GM15510 (cell line): ENCODE measurements around the gene ATG16L1.

Experiments
- POLR2A ChIP-seq: IDR thresholded peaks from 3 replicates; pipeline ENCODE4 v1.6.1; 2011; ENCODE audit warnings: borderline replicate concordance; ENCODE audit not compliant: insufficient read length; ENCODE audit errors: extremely low read depth

The ATG16L1 gene

DNA sequence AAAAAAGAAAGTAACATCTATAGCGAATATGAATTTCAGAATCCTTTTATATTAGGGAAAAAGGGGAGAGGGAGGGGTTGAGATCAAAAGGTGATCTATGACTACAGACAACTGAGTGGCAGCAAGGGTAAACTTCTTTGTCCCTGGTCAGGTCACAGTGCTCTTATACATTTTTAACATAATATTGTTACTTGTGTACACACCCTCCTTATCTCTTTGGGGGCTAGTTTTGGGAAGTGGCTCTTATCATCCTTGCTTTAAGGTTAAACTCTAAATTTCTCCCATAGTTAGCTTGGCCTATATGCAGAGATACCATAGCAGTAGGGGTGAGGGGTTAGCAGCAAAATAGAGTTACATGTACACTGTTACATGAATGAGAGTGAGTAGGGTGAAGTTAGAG lies 31.6 kb upstream of the ATG16L1 start:
- no peak for TF ChIP-seq POLR2A

DNA sequence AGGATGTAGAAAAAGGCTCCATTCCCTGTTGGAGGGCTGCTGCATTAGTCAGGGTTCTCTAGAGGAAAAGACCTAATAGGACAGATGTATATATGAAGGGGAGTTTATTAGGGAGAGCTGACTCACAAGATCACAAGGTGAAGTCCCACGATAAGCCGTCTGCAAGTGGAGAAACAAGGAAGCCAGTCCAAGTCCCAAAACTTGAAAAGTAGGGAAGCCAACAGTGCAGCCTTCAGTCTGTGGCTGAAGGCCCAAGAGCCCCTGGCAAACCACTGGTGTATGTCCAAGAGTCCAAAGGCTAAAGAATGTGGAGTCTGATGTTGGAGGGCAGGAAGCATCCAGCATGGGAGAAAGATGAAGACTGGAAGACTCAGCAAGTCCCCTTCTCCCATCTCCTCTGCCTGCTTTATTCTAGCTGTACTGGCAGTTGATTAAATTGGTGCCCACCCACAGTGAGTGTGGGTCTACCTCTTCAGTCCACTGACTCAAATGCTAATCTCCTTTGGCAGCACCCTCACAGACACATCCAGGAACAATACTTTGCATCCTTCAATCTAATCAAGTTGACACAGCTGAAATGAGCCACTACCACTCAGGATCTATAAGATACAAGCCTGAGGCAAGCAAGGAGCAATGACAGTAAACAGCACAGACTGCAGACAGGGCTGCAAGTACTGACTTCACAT lies 30.0 kb upstream of the ATG16L1 start:
- no peak for TF ChIP-seq POLR2A

DNA sequence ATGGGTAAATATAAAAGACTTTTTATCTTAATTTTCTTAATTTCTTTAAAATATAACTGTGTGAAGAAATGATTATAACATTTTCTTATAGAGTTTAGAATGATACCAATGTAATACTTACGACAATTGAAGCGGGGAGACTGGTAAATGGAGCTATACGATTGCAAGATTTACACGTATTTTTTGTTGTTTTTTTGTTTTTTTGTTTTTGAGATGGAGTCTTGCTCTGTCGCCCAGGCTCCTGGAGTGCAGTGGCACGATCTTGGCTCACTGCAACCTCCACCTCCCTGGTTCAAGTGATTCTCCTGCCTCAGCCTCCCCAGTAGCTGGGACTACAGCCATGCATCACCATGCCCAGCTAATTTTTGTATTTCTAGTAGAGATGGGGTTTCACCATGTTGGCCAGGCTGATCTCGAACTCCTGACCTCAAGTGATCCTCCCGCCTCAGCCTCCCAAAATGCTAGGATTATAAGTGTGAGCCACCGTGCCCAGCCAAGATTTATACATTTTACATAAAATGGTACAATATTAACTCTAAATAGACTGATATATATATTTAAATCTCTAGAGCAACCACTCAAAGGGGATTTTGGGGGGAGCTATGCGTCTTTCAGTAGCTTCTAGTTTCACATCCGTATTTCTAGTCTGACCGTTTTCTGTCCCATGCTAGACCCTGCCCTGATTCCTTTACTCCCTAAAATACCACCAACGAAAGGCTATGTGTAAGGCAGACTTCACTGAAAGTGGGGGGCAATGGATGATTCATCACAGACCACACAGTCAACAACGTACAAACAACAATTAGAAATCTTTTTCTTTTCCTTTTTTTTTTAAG lies 28.2 kb upstream of the ATG16L1 start:
- TF ChIP-seq POLR2A = no peak

GRCh38 chr2:233225230-233226068 lies 26.0 kb upstream of the ATG16L1 start:
- TF ChIP-seq POLR2A = no peak

DNA sequence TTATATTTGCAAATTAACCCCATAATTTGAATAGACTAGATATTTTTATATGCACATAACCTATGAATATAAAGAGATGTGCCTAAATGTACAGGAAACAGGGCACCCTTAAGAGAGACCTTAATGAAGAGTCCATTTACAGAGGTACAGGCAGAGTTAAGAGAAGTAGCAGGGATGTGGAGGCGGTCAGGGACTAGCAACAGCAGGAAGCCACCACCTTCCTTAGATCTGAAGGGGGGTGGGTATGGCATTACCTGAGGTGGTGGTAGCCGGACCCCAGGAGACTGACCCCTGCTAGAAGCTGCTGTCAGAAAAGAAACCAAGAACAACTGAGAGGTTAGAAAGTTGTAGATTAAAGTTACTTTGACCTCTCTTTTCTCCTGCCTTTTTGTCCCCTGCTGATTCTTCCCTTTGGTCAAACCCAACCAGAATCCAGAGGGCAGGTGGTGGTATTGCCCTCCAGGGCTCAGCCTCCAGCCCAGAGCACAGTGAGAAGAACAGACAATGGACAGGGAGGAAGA lies 24.9 kb upstream of the ATG16L1 start:
- TF ChIP-seq POLR2A = no peak

GRCh38 chr2:233227346-233227978 lies 24.0 kb upstream of the ATG16L1 start:
- no peak for TF ChIP-seq POLR2A

DNA sequence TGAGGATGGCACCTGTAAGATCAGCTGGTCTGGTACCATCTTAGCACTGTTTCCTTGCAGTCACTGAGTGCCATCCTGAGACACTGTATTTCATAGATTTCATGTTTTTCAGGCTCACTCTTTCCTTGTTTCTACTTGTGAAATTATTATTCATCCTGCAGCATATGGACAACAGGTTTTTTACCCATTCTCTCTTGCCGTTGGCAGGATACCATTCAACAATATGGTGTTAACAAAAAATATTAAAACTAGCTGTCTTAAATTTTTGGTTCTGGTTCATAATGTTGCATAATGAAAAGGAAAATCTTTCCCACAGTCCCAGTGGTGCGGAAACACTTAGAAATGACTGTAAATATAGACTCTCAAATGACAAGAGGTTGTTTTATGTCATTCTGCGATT lies 23.1 kb upstream of the ATG16L1 start:
- no peak for TF ChIP-seq POLR2A

DNA sequence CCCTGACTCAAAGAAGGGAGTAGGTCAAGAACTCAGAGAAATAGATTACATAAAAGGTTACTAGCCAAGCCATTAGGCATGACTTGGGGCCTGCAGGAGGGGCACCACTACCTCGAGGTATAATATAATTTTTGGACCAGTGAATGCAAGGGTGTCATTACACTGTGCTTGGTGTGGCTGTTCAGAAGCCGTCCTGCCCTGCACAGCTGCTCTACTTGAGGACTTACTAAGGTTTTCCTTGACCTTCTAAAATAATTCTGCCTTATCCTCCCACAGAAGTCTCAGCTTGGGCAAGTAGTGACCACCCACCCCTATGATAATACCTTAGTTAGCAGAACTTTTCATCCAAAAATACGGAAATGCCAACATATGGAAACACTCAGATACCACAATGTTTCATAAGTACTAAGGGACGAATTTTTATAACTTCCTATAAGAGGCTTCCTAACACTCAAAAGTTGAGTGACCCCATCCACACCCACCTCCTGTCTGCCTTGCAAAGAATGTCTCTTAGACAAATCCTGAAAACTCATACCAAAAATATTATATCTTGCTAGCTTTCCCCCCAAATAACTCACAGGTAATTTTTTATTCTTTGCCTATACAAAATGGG lies 17.7 kb upstream of the ATG16L1 start:
- TF ChIP-seq POLR2A = no peak

- TF ChIP-seq POLR2A = no peak
These were observed 17.2 kb upstream of the ATG16L1 start for GRCh38 chr2:233234264-233234663.

GRCh38 chr2:233234996-233235395 lies 16.5 kb upstream of the ATG16L1 start:
- no peak for TF ChIP-seq POLR2A

- TF ChIP-seq POLR2A = no peak
These were observed 15.5 kb upstream of the ATG16L1 start for GRCh38 chr2:233235977-233236376.

DNA sequence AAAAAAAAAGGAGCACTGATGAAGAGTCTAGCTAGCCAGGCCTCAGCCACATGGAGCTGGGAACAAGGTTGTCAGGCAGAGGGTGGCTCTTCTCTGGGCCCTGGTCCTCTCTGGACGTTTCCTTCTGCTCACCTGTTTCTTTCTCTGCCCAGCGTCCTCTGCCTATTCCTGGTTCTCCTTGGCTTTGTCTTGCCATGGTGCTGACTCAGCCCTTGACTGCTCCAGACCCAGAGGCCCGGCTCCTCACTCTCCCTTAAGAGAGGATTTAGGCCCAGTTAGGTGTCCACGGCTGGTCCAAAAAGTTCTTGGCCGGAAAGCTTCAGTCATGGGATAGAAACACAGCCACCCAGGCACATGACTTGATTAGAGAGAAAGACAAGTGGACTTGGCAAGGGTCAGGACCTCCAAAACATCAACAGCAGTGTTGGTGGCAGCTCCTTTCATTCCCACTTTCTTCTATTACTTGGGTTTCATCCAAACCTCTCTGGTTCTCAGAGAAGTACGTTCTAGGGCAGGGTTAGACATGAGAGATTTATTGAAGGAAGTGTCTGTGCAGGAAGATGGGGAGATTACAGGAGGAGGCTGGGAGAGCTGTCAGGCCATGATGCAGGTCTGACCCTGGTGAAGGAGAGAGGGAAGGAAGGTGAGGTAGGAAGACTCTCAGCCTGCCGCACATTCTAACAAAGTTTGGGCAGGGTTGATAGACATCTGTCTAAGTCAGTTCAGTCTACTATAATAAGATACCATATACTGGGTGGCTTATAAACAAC lies 14.5 kb upstream of the ATG16L1 start:
- TF ChIP-seq POLR2A = no peak

GRCh38 chr2:233240897-233241296 lies 10.6 kb upstream of the ATG16L1 start:
- no peak for TF ChIP-seq POLR2A

GRCh38 chr2:233241803-233242202 lies 9.7 kb upstream of the ATG16L1 start:
- no peak for TF ChIP-seq POLR2A

DNA sequence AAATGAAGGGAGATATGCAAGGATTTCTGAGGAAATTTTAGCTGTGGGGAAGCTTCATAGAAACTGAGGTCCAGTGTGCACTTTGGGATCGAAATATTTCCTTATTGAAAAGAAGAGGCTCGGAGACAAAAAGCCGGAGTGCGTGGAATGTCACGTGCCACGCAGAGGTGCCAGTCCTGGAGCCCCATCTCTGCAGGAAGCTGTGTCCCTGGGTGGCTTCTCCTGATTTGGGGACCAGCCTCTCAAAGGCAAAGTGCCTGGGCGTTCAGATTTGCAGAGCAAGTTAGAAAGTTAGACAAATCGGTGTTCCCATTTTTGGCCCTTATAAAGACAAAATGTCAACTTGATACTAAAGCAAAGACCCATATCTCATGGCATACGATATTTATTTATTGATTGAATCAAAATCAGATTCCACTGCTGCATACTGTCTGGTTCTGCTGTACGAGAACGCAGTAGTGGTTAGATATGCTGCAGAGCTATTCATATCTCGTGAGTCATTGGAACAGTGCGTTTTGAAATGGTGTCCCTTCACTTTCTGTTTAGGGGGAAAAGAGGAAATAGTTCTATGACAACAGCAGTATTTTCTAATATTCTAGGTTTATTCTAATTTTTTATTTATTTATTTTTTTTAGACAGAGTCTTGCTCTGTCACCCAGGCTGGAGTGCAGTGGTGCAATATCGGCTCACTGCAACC lies 9.1 kb upstream of the ATG16L1 start:
- no peak for TF ChIP-seq POLR2A
